22Rv1 (cell line): ENCODE data around the gene AP3S2.

Experiments
- CTCF ChIP-seq: fragments of 450-650 bp; IDR thresholded peaks from 2 replicates; pipeline ENCODE4 v1.5.1; 2017; ENCODE audit warnings: mild to moderate bottlenecking
- ZFX ChIP-seq: fragments of 450-650 bp; IDR thresholded peaks from 2 replicates; pipeline ENCODE4 v1.6.1; 2017; ENCODE audit warnings: antibody characterized with exemption, borderline replicate concordance

- no peak for TF ChIP-seq CTCF
- TF ChIP-seq ZFX: no peak
Observed at GRCh38 chr15:89916660-89917059, 22.9 kb upstream of the AP3S2 start.
